ENCODE measurements around the gene FRMD1. TPM values are rescaled to one million over a fixed set of nuclear protein-coding genes. Genes with fewer than 3 reads are reported as not detected.

The FRMD1 gene
- not detected in 2 replicates for total RNA-seq (2014; rRNA removed; shearing (Covaris generic); ENCODE audit: low replicate concordance)

GRCh38 chr6:168078943-168079405 lies at the start of gene FRMD1:
Gene FRMD1 (minus strand): TSS chr6:168079212. CDS start chr6:168079094, 118 bp downstream.
- Histone ChIP-seq H2AFZ (ENCODE audit: low read length) (no peak within 1 kb of the TSS), H3K27ac (ENCODE audit: low read length) (no peak within 1 kb of the TSS), H3K27me3 (ENCODE audit: low read length) (no peaks in the 10 kb centered on the region), H3K79me2 (ENCODE audit: low read length) (no peaks in the 10 kb centered on the region), H3K9me3 (ENCODE audit: low read length) (no peaks in the 10 kb centered on the region), H4K20me1 (ENCODE audit: insufficient read depth, low read depth, low read length) (no peaks in the 10 kb centered on the region), H3K4me2 (ENCODE audit: low read depth, low read length, poor library complexity, severe bottlenecking) (no peak within 1 kb of the TSS), H3K9ac (ENCODE audit: low read length) (no peak within 1 kb of the TSS), H3K36me3 (ENCODE audit: insufficient read depth, low read length) (no peaks in the 10 kb centered on the region), H3K9me2 (replicated peaks; ENCODE audit: insufficient read depth, low read length) (no peaks in the 10 kb centered on the region), H3K4me1 (ENCODE audit: low read length) (no peaks in the 10 kb centered on the region), H3K4me3 (ENCODE audit: low read length) (no peak within 1 kb of the TSS)
- DNase-seq, result no peak

GRCh38 chr6:168128006-168128630 lies 49.1 kb upstream of the FRMD1 start:
- Histone ChIP-seq H3K4me3 (ENCODE audit: low read length) (no peak overlapping the region), H3K4me1 (ENCODE audit: low read length) (no peaks in the 10 kb centered on the region), H3K79me2 (ENCODE audit: low read length) (no peaks in the 10 kb centered on the region), H3K4me2 (ENCODE audit: low read depth, low read length, poor library complexity, severe bottlenecking) (no peak overlapping the region), H3K9me3 (ENCODE audit: low read length) (no peaks in the 10 kb centered on the region), H3K36me3 (ENCODE audit: insufficient read depth, low read length) (no peaks in the 10 kb centered on the region), H4K20me1 (ENCODE audit: insufficient read depth, low read depth, low read length) (no peaks in the 10 kb centered on the region), H3K9ac (ENCODE audit: low read length) (no peak overlapping the region), H3K27me3 (ENCODE audit: low read length) (no peaks in the 10 kb centered on the region), H3K27ac (ENCODE audit: low read length) (no peak overlapping the region), H2AFZ (ENCODE audit: low read length) (no peak overlapping the region), H3K9me2 (replicated peaks; ENCODE audit: insufficient read depth, low read length) (no peaks in the 10 kb centered on the region)
- no peak for DNase-seq

GRCh38 chr6:168127384-168127868 lies 48.4 kb upstream of the FRMD1 start:
- H3K4me1 ChIP-seq (ENCODE audit: low read length), result no peaks in the 10 kb centered on the region
- no peak overlapping the region for H3K27ac ChIP-seq (ENCODE audit: low read length)
- H2AFZ ChIP-seq (ENCODE audit: low read length), result no peak overlapping the region
- no peak for DNase-seq
- no peaks in the 10 kb centered on the region for H3K9me3 ChIP-seq (ENCODE audit: low read length)
- H3K4me3 ChIP-seq (ENCODE audit: low read length), result no peak overlapping the region
- H3K79me2 ChIP-seq (ENCODE audit: low read length), result no peaks in the 10 kb centered on the region
- H3K27me3 ChIP-seq (ENCODE audit: low read length), result no peaks in the 10 kb centered on the region
- H3K36me3 ChIP-seq (ENCODE audit: insufficient read depth, low read length), result no peaks in the 10 kb centered on the region
- H3K9me2 ChIP-seq (replicated peaks; ENCODE audit: insufficient read depth, low read length), result no peaks in the 10 kb centered on the region
- H4K20me1 ChIP-seq (ENCODE audit: insufficient read depth, low read depth, low read length), result no peaks in the 10 kb centered on the region
- no peak overlapping the region for H3K9ac ChIP-seq (ENCODE audit: low read length)
- no peak overlapping the region for H3K4me2 ChIP-seq (ENCODE audit: low read depth, low read length, poor library complexity, severe bottlenecking)

GRCh38 chr6:168126566-168127383 lies 47.8 kb upstream of the FRMD1 start:
- Histone ChIP-seq H3K36me3 (ENCODE audit: insufficient read depth, low read length) (no peaks in the 10 kb centered on the region), H3K4me3 (ENCODE audit: low read length) (no peak overlapping the region), H3K9ac (ENCODE audit: low read length) (no peak overlapping the region), H3K79me2 (ENCODE audit: low read length) (no peaks in the 10 kb centered on the region), H4K20me1 (ENCODE audit: insufficient read depth, low read depth, low read length) (no peaks in the 10 kb centered on the region), H3K4me2 (ENCODE audit: low read depth, low read length, poor library complexity, severe bottlenecking) (no peak overlapping the region), H2AFZ (ENCODE audit: low read length) (no peak overlapping the region), H3K27me3 (ENCODE audit: low read length) (no peaks in the 10 kb centered on the region), H3K9me2 (replicated peaks; ENCODE audit: insufficient read depth, low read length) (no peaks in the 10 kb centered on the region), H3K4me1 (ENCODE audit: low read length) (no peaks in the 10 kb centered on the region), H3K9me3 (ENCODE audit: low read length) (no peaks in the 10 kb centered on the region), H3K27ac (ENCODE audit: low read length) (no peak overlapping the region)
- no peak for DNase-seq

GRCh38 chr6:168125429-168126001 lies 46.5 kb upstream of the FRMD1 start:
- no peak for DNase-seq
- no peaks in the 10 kb centered on the region for H3K36me3 ChIP-seq (ENCODE audit: insufficient read depth, low read length)
- H3K4me2 ChIP-seq (ENCODE audit: low read depth, low read length, poor library complexity, severe bottlenecking), result no peak overlapping the region
- H3K79me2 ChIP-seq (ENCODE audit: low read length), result no peaks in the 10 kb centered on the region
- H3K27me3 ChIP-seq (ENCODE audit: low read length), result no peaks in the 10 kb centered on the region
- H3K9ac ChIP-seq (ENCODE audit: low read length), result no peak overlapping the region
- H3K4me1 ChIP-seq (ENCODE audit: low read length), result no peaks in the 10 kb centered on the region
- H3K4me3 ChIP-seq (ENCODE audit: low read length), result no peak overlapping the region
- no peaks in the 10 kb centered on the region for H3K9me2 ChIP-seq (replicated peaks; ENCODE audit: insufficient read depth, low read length)
- H4K20me1 ChIP-seq (ENCODE audit: insufficient read depth, low read depth, low read length), result no peaks in the 10 kb centered on the region
- H3K9me3 ChIP-seq (ENCODE audit: low read length), result no peaks in the 10 kb centered on the region
- H2AFZ ChIP-seq (ENCODE audit: low read length), result no peak overlapping the region
- no peak overlapping the region for H3K27ac ChIP-seq (ENCODE audit: low read length)

- H3K4me1 ChIP-seq (ENCODE audit: low read length), result no peaks in the 10 kb centered on the region
- H4K20me1 ChIP-seq (ENCODE audit: insufficient read depth, low read depth, low read length), result no peaks in the 10 kb centered on the region
- H3K4me3 ChIP-seq (ENCODE audit: low read length), result no peak overlapping the region
- H3K36me3 ChIP-seq (ENCODE audit: insufficient read depth, low read length), result no peaks in the 10 kb centered on the region
- H3K4me2 ChIP-seq (ENCODE audit: low read depth, low read length, poor library complexity, severe bottlenecking), result no peak overlapping the region
- H3K9me2 ChIP-seq (replicated peaks; ENCODE audit: insufficient read depth, low read length), result no peaks in the 10 kb centered on the region
- DNase-seq, result no peak
- no peaks in the 10 kb centered on the region for H3K27me3 ChIP-seq (ENCODE audit: low read length)
- no peaks in the 10 kb centered on the region for H3K9me3 ChIP-seq (ENCODE audit: low read length)
- no peak overlapping the region for H2AFZ ChIP-seq (ENCODE audit: low read length)
- H3K27ac ChIP-seq (ENCODE audit: low read length), result no peak overlapping the region
- H3K9ac ChIP-seq (ENCODE audit: low read length), result no peak overlapping the region
- H3K79me2 ChIP-seq (ENCODE audit: low read length), result no peaks in the 10 kb centered on the region
Measured at GRCh38 chr6:168124921-168125320, 45.9 kb upstream of the FRMD1 start.

- Histone ChIP-seq H3K9me2 (replicated peaks; ENCODE audit: insufficient read depth, low read length) (no peaks in the 10 kb centered on the region), H3K4me2 (ENCODE audit: low read depth, low read length, poor library complexity, severe bottlenecking) (no peak overlapping the region), H3K4me1 (ENCODE audit: low read length) (no peaks in the 10 kb centered on the region), H3K36me3 (ENCODE audit: insufficient read depth, low read length) (no peaks in the 10 kb centered on the region), H3K79me2 (ENCODE audit: low read length) (no peaks in the 10 kb centered on the region), H3K27ac (ENCODE audit: low read length) (no peak overlapping the region), H4K20me1 (ENCODE audit: insufficient read depth, low read depth, low read length) (no peaks in the 10 kb centered on the region), H3K27me3 (ENCODE audit: low read length) (no peaks in the 10 kb centered on the region), H3K9ac (ENCODE audit: low read length) (no peak overlapping the region), H3K4me3 (ENCODE audit: low read length) (no peak overlapping the region), H2AFZ (ENCODE audit: low read length) (no peak overlapping the region), H3K9me3 (ENCODE audit: low read length) (no peaks in the 10 kb centered on the region)
- no peak for DNase-seq
Measured at GRCh38 chr6:168124158-168124557, 45.1 kb upstream of the FRMD1 start.

All from Karpas-422 (cell line).